GM18907 (cell line): ENCODE data around the gene ZFYVE9.

ENCODE experiments used
- ATAC-seq: cut with Tn5 transposase; IDR thresholded peaks from one replicate; pipeline ENCODE4 v1.9.1; 2021; ENCODE audit warnings: mild to moderate bottlenecking, moderate library complexity; ENCODE audit not compliant: unreplicated experiment

The ZFYVE9 gene

GRCh38 chr1:52243221-52243987 lies 101.5 kb downstream of the ZFYVE9 start:
- ATAC-seq = no peak

GRCh38 chr1:52249831-52250230 lies 107.9 kb downstream of the ZFYVE9 start:
- ATAC-seq = no peak

GRCh38 chr1:52253421-52253820 lies 111.5 kb downstream of the ZFYVE9 start:
- no peak for ATAC-seq

- ATAC-seq = no peak
These were observed 118.0 kb downstream of the ZFYVE9 start for GRCh38 chr1:52259886-52260285.

- no peak for ATAC-seq
These were observed 121.4 kb downstream of the ZFYVE9 start for GRCh38 chr1:52263153-52263910.

GRCh38 chr1:52264530-52265115 lies 122.7 kb downstream of the ZFYVE9 start:
- no peak for ATAC-seq

- ATAC-seq = no peak
These were observed 124.6 kb downstream of the ZFYVE9 start for GRCh38 chr1:52266507-52266906.

- ATAC-seq = no peak
These were observed 126.5 kb downstream of the ZFYVE9 start for GRCh38 chr1:52268372-52268771.

GRCh38 chr1:52281518-52281917 lies 139.6 kb downstream of the ZFYVE9 start:
- ATAC-seq = no peak

GRCh38 chr1:52288286-52288685 lies 146.4 kb downstream of the ZFYVE9 start:
- ATAC-seq = no peak

GRCh38 chr1:52294580-52294979 lies 152.7 kb downstream of the ZFYVE9 start:
- ATAC-seq = no peak

- no peak for ATAC-seq
These were observed 154.5 kb downstream of the ZFYVE9 start for GRCh38 chr1:52296345-52296744.

GRCh38 chr1:52305417-52306226 lies 163.7 kb downstream of the ZFYVE9 start:
- ATAC-seq = no peak

GRCh38 chr1:52306227-52307006 lies 164.5 kb downstream of the ZFYVE9 start:
- ATAC-seq = no peak

GRCh38 chr1:52321061-52321460 lies 179.2 kb downstream of the ZFYVE9 start:
- no peak for ATAC-seq

- ATAC-seq = no peak
These were observed 181.8 kb downstream of the ZFYVE9 start for GRCh38 chr1:52323731-52324130.

- ATAC-seq = no peak
These were observed 183.9 kb downstream of the ZFYVE9 start for GRCh38 chr1:52325786-52326185.

- no peak for ATAC-seq
These were observed 186.7 kb downstream of the ZFYVE9 start for GRCh38 chr1:52328615-52329014.

GRCh38 chr1:52332411-52332810 lies 190.5 kb downstream of the ZFYVE9 start:
- no peak for ATAC-seq

- no peak for ATAC-seq
These were observed 193.1 kb downstream of the ZFYVE9 start for GRCh38 chr1:52334906-52335528.
